ENCODE measurements around the gene NELL1. TPM values are rescaled to one million over a fixed set of nuclear protein-coding genes. Genes with fewer than 3 reads are reported as not detected.

Gene NELL1
- total RNA-seq, 1 experiment from 2014 or later = 0.22 TPM

- Histone ChIP-seq H2AK5ac (ENCODE audit: insufficient read length, low read length) (no peak overlapping the region), H3K9ac (ENCODE audit: extremely low read depth, insufficient read length, low read length) (no peak overlapping the region), H2AFZ (ENCODE audit: low read length) (no peak overlapping the region), H3K4me2 (ENCODE audit: insufficient read depth, insufficient read length, low read length) (no peak overlapping the region), H3K14ac (ENCODE audit: insufficient read depth, low read length) (no peak overlapping the region), H3T11ph (ENCODE audit: low read length) (no peak overlapping the region), H4K20me1 (ENCODE audit: control insufficient read depth, insufficient read depth, insufficient read length) (no peaks in the 10 kb centered on the region), H3K27me3 (ENCODE audit: insufficient read depth, low read length) (no peaks in the 10 kb centered on the region), H4K8ac (replicated peaks; ENCODE audit: insufficient read length, low read depth, low read length) (no peak overlapping the region), H3K9me3 (ENCODE audit: control insufficient read depth, low read depth, low read length) (no peaks in the 10 kb centered on the region), H4K5ac (ENCODE audit: insufficient read length, low read depth, low read length) (no peak overlapping the region), H2BK20ac (ENCODE audit: low read depth, low read length, poor library complexity, severe bottlenecking) (no peak overlapping the region), H3K27ac (ENCODE audit: insufficient read length, low read depth, low read length) (no peak overlapping the region), H3K79me2 (ENCODE audit: insufficient read depth, low read length) (no peaks in the 10 kb centered on the region), H3K23ac (ENCODE audit: insufficient read length, low read depth, low read length) (no peak overlapping the region), H3K79me1 (ENCODE audit: insufficient read depth, low read depth, low read length, poor library complexity, severe bottlenecking) (no peaks in the 10 kb centered on the region), H2BK15ac (ENCODE audit: low read depth, low read length) (no peak overlapping the region), H2BK5ac (ENCODE audit: insufficient read length, low read length) (no peak overlapping the region), H2BK120ac (ENCODE audit: low read depth, low read length, poor library complexity, severe bottlenecking) (no peak overlapping the region), H3K56ac (ENCODE audit: insufficient read length, low read depth, low read length) (no peak overlapping the region), H4K91ac (ENCODE audit: insufficient read length, low read depth, low read length) (no peak overlapping the region), H3K18ac (ENCODE audit: insufficient read length, low read depth, low read length) (no peak overlapping the region), H3K4ac (ENCODE audit: low read depth, low read length) (no peak overlapping the region), H3K4me1 (ENCODE audit: insufficient read depth, low read length) (no peaks in the 10 kb centered on the region), H3K23me2 (ENCODE audit: insufficient read length, low read depth, low read length, poor library complexity, severe bottlenecking) (no peaks in the 10 kb centered on the region), H2BK12ac (ENCODE audit: insufficient read length, low read depth, low read length) (no peak overlapping the region)
- H3K27me3 Mint-ChIP-seq (ENCODE audit: low read depth) = no peaks in the 10 kb centered on the region
- H3K9me3 Mint-ChIP-seq = no peaks in the 10 kb centered on the region
- H3K4me1 Mint-ChIP-seq = peaks cover 0 to 5% of the 10 kb centered on the region in 2 experiments; a peak in 1 of 4 replicates
- H3K4me3 Mint-ChIP-seq = no peak overlapping the region
- TF ChIP-seq CTCF (conservative IDR thresholded peaks at IDR 0.05) = no peak
- no peaks in the 10 kb centered on the region for H3K36me3 Mint-ChIP-seq (ENCODE audit: insufficient read depth in 1 of 3, low read depth in 3 of 3)
- no peak overlapping the region for H3K27ac Mint-ChIP-seq
- WGBS (ENCODE audit: extremely low coverage, insufficient read length, low lambda C conversion rate) = no CpG with 5 or more reads among the region's 3 CpGs
- DNase-seq = no peak
Measured at GRCh38 chr11:21190181-21190580, 520.8 kb downstream of the NELL1 start.

Measured in H9 (cell line).